HG02938 (cell line): Measurements from ENCODE around the gene TCF3.

ENCODE experiments used
- ATAC-seq: cut with Tn5 transposase; IDR thresholded peaks from one replicate; pipeline ENCODE4 v1.9.1; 2021; ENCODE audit warnings: mild to moderate bottlenecking, moderate library complexity; ENCODE audit not compliant: unreplicated experiment

Gene TCF3

GRCh38 chr19:1632462-1633268 lies 19.8 kb downstream of the TCF3 start:
- no peak for ATAC-seq

- no peak for ATAC-seq
These were observed 20.8 kb downstream of the TCF3 start for GRCh38 chr19:1631557-1632100.

- ATAC-seq: no peak
These were observed 21.6 kb downstream of the TCF3 start for GRCh38 chr19:1630811-1631210.

GRCh38 chr19:1630012-1630411 lies 22.4 kb downstream of the TCF3 start:
- ATAC-seq: no peak

- ATAC-seq: no peak
These were observed 23.1 kb downstream of the TCF3 start for GRCh38 chr19:1629256-1629808.

GRCh38 chr19:1627194-1627593 lies 25.2 kb downstream of the TCF3 start:
- no peak for ATAC-seq

- ATAC-seq: no peak
These were observed 25.9 kb downstream of the TCF3 start for GRCh38 chr19:1626417-1627010.

GRCh38 chr19:1624458-1624857 lies 28.0 kb downstream of the TCF3 start:
- ATAC-seq: no peak

- ATAC-seq: no peak
These were observed 29.9 kb downstream of the TCF3 start for GRCh38 chr19:1622541-1622940.

- ATAC-seq: no peak
These were observed 30.4 kb downstream of the TCF3 start for GRCh38 chr19:1622007-1622406.

GRCh38 chr19:1621574-1621973 lies 30.8 kb downstream of the TCF3 start:
- no peak for ATAC-seq

- no peak for ATAC-seq
These were observed 31.4 kb downstream of the TCF3 start for GRCh38 chr19:1621021-1621420.

GRCh38 chr19:1620502-1620901 lies 31.9 kb downstream of the TCF3 start:
- ATAC-seq: no peak

- ATAC-seq: no peak
These were observed 32.7 kb downstream of the TCF3 start for GRCh38 chr19:1619703-1620102.

- no peak for ATAC-seq
These were observed 33.3 kb downstream of the TCF3 start for GRCh38 chr19:1619094-1619439.

GRCh38 chr19:1618157-1619093 lies 34.0 kb downstream of the TCF3 start:
- ATAC-seq: no peak

- no peak for ATAC-seq
These were observed 35.5 kb downstream of the TCF3 start for GRCh38 chr19:1616875-1617274.

- no peak for ATAC-seq
These were observed 36.0 kb downstream of the TCF3 start for GRCh38 chr19:1616396-1616795.

GRCh38 chr19:1615156-1615765 lies 37.2 kb downstream of the TCF3 start:
- no peak for ATAC-seq

- no peak for ATAC-seq
These were observed 38.4 kb downstream of the TCF3 start for GRCh38 chr19:1613808-1614570.
